Aortic smooth muscle cell (primary cell): ENCODE measurements around the gene TPP1. TPM values are rescaled to one million over a fixed set of nuclear protein-coding genes. Genes with fewer than 3 reads are reported as not detected.

Experiments
- total RNA-seq: library from RNA; depleted of rRNA; stranded (reverse); fragments of >200 nt; gene quantifications from 2 replicates; pipeline ENCODE4 v1.2.3, GENCODE V29; 2014

Gene TPP1
- 65.3 and 150 TPM in 2 replicates for total RNA-seq

GRCh38 chr11:6619004-6619745, at the start of gene TPP1:
TPP1 (minus strand) TSS chr11:6619422; CDS start chr11:6619400, 22 bp downstream.

DNA sequence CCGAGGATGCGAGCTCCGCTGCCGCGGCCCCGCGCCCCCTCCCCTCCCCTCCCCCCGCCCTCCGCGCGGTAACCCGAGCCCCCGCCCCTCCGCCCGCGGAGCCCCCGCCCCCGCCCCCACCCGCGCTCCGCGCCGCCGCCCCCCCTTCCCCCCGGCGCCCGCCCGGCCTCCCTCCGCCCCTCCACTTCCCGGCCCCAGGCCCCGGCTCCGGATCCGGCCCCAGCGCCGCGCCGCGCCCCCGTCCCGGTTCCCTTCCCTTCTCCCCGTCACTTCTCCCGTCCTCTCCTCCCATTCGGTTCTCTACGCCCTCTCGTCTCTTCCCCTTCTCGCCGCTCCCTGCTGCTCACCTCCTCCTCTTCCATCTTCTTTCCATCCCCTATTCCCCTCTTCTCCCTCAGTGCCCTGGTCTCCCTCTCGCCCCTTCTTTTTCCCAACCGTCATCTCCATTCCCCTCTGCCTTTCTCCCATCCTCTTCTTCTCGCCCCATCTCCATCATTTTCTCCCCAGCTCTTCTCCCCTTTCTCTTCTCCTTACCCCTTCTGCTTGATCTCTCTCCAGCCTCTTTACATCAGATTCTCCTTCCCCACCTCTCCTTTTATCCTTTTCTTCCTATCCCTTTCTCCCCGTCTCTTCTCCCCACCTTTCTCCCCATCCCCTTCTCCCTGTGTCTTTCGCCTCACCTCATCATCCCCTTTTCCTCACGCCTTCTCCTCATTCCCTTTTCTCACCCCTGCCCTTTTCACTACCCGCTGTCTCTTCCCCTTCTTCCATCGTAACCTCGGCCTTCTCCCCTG, 36.8 kb upstream of the TPP1 start, which contains the start of gene DCHS1:
DCHS1 (minus strand) TSS at position 20 of the 794 bp plus-strand sequence. CDS start 14,196 bp downstream, outside the sequence.

GRCh38 chr11:6612213-6613041, 6.8 kb downstream of the TPP1 start, which contains the start of gene TAF10:
TAF10 (minus strand) TSS chr11:6612216; CDS start chr11:6612189, 27 bp downstream.

DNA sequence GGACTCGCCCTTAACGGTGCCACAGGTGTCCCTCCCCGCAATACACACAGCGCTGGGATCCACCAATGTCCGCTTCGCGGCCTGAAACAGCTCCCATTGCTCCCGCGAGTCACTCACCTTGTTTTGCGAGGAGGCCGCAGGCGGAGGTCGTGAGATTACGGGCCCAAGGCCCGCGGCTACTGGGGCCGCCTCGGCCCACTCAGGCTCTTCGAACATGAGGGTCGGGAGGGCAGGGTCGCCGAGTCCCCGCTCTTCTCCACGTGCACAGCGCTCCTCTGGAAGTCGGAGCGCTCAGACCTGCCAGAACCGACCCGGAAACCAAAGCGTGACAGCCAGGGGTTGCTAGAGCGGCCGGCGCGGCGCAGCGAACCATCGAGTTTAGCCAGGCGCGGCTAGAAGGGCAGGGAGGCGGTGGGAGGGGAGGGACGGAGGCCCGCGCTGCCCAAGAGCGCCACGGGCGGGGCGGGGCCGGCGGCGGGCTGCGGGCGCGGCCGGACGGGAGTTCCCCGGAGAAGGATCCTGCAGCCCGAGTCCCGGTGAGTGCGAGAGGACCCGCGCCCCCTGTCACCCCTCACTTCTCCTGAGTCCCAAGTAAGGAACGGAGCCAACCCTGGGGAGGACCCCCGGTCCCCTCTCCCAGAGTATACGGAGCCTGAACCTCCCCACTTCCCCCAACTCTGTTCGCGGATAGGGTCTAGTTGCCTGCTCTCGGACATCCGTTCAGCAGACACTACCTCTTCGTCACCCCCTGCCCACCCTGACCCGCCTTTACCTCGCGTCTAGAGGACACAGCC, 15.7 kb downstream of the TPP1 start, which contains the start of the genes ILK and RRP8:
ILK (plus strand) TSS at position 488 of the 794 bp plus-strand sequence. CDS start 498 bp downstream, outside the sequence.
RRP8 (minus strand) TSS at position 330 of the 794 bp plus-strand sequence; CDS start at position 216, 114 bp downstream.

Other genes with a start within 250 kb of the TPP1 start
- 54.4 and 71.0 TPM in 2 replicates for gene SMPD1, start 228.9 kb downstream of the TPP1 start, total RNA-seq
- gene APBB1, start 200.3 kb downstream of the TPP1 start, total RNA-seq, result 50.2 and 51.7 TPM in 2 replicates
- 0.79 and 1.4 TPM in 2 replicates for gene HPX, start 178.4 kb downstream of the TPP1 start, total RNA-seq
- 23.4 and 30.3 TPM in 2 replicates for gene TRIM3, start 145.5 kb downstream of the TPP1 start, total RNA-seq
- gene ARFIP2, start 138.1 kb downstream of the TPP1 start, total RNA-seq, result 44.8 and 46.5 TPM in 2 replicates
- 30.5 and 34.5 TPM in 2 replicates for gene TIMM10B, start 137.9 kb downstream of the TPP1 start, total RNA-seq
- gene DNHD1, start 122.1 kb downstream of the TPP1 start, total RNA-seq, result 5.3 and 7.2 TPM in 2 replicates
- 9.8 and 10.4 TPM in 2 replicates for gene RRP8, start 15.8 kb downstream of the TPP1 start, total RNA-seq
- 271 and 344 TPM in 2 replicates for gene ILK, start 15.6 kb downstream of the TPP1 start, total RNA-seq
- 82.8 and 93.4 TPM in 2 replicates for gene TAF10, start 7.2 kb downstream of the TPP1 start, total RNA-seq
- 5.4 and 22.3 TPM in 2 replicates for gene DCHS1, start 36.4 kb upstream of the TPP1 start, total RNA-seq
- 85.9 and 111 TPM in 2 replicates for gene MRPL17, start 63.9 kb upstream of the TPP1 start, total RNA-seq
- gene OR2AG2, start 152.6 kb upstream of the TPP1 start, total RNA-seq, result 0.13 and 0.19 TPM in 2 replicates
- gene OR2AG1, start 163.6 kb upstream of the TPP1 start, total RNA-seq, result not detected in 2 replicates
- 0.13 and 0.19 TPM in 2 replicates for gene OR6A2, start 180.3 kb upstream of the TPP1 start, total RNA-seq
- gene OR10A5, start 226.3 kb upstream of the TPP1 start, total RNA-seq, result not detected in 2 replicates
- gene OR10A2, start 243.6 kb upstream of the TPP1 start, total RNA-seq, result not detected in 2 replicates